Liver (tissue), 9 donors: ENCODE results near the gene PLCB3. TPM values are rescaled to one million over a fixed set of nuclear protein-coding genes. Genes with fewer than 3 reads are reported as not detected.
A peak's percentile ranks its signal among the peaks of the same experiment; 100 is the strongest.

Experiments
- DNase-seq: peaks from one replicate; pipeline ENCODE4 v3.0.0-alpha.2; 2017; ENCODE audit warnings: low spot score
- H3K27ac ChIP-seq, 2 donors: one replicate each; pipeline ENCODE4 v1.7.0; 2013; ENCODE audit warnings: inconsistent platforms in 2 of 2, low read length in 2 of 2, control low read depth in 1 of 2, low read depth in 1 of 2, mild to moderate bottlenecking in 1 of 2
- H3K27me3 ChIP-seq, 4 donors: one replicate each; pipeline versions ENCODE4 v1.6.1 to v1.7.0; 2013; ENCODE audit warnings: low read length in 3 of 4, inconsistent platforms in 1 of 4, mild to moderate bottlenecking in 1 of 4, moderate library complexity in 1 of 4; ENCODE audit not compliant: control insufficient read depth in 4 of 4, insufficient read depth in 4 of 4
- H3K36me3 ChIP-seq, 4 donors: one replicate each; pipeline versions ENCODE4 v1.6.1 to v1.7.0; 2013; ENCODE audit warnings: low read length in 3 of 4, mild to moderate bottlenecking in 3 of 4, low read depth in 1 of 4, moderate library complexity in 1 of 4; ENCODE audit not compliant: control insufficient read depth in 4 of 4, insufficient read depth in 3 of 4
- H3K4me1 ChIP-seq, 4 donors: one replicate each; pipeline versions ENCODE4 v1.6.1 to v1.7.0; 2013; ENCODE audit warnings: low read length in 3 of 4, mild to moderate bottlenecking in 3 of 4, moderate library complexity in 1 of 4; ENCODE audit not compliant: control insufficient read depth in 4 of 4, insufficient read depth in 4 of 4
- H3K4me3 ChIP-seq, 3 donors: one replicate each; pipeline versions ENCODE4 v1.6.1 to v1.7.0; 2013; ENCODE audit warnings: low read length in 3 of 3, control low read depth in 1 of 3, low read depth in 1 of 3, mild to moderate bottlenecking in 1 of 3
- H3K9ac ChIP-seq, 2 donors: one replicate each; pipeline ENCODE4 v1.7.0; 2013; ENCODE audit warnings: low read length in 2 of 2, mild to moderate bottlenecking in 2 of 2, moderate library complexity in 2 of 2, control low read depth in 1 of 2, low read depth in 1 of 2
- H3K9me3 ChIP-seq, 4 donors: one replicate each; pipeline versions ENCODE4 v1.6.1 to v1.7.0; 2013; ENCODE audit warnings: low read length in 3 of 4; ENCODE audit not compliant: control insufficient read depth in 4 of 4
- ATF3 ChIP-seq: IDR thresholded peaks from 2 replicates; pipeline ENCODE4 v1.6.1; 2016; ENCODE audit warnings: antibody characterized with exemption
- CTCF ChIP-seq: fragments of 150-350 bp; IDR thresholded peaks from 2 replicates; pipeline ENCODE4 v1.5.1; 2017; ENCODE audit warnings: improper control_type of control experiment, low read depth, low read length; ENCODE audit not compliant: missing input control
- EGR1 ChIP-seq, 2 donors: IDR thresholded peaks; 2 replicates each; pipeline ENCODE4 v1.6.1; 2016 to 2018; ENCODE audit warnings: antibody characterized with exemption in 2 of 2, low read depth in 2 of 2
- FOXA1 ChIP-seq: IDR thresholded peaks from 2 replicates; pipeline ENCODE4 v1.6.1; 2016; ENCODE audit warnings: antibody characterized with exemption
- FOXA2 ChIP-seq: IDR thresholded peaks from 2 replicates; pipeline ENCODE4 v1.6.1; 2016; ENCODE audit warnings: antibody characterized with exemption
- GABPA ChIP-seq, 2 donors: IDR thresholded peaks in 1 of 2; conservative IDR thresholded peaks in 1 of 2; 2 replicates each; pipeline ENCODE4 v1.6.1; 2016; ENCODE audit warnings: antibody characterized with exemption in 2 of 2, mild to moderate bottlenecking in 1 of 2, moderate library complexity in 1 of 2
- HNF4A ChIP-seq, 2 donors: conservative IDR thresholded peaks; 2 replicates each; pipeline ENCODE4 v1.6.1; 2016; ENCODE audit warnings: antibody characterized with exemption in 2 of 2, mild to moderate bottlenecking in 2 of 2
- HNF4G ChIP-seq: IDR thresholded peaks from 2 replicates; pipeline ENCODE4 v1.6.1; 2016; ENCODE audit warnings: antibody characterized with exemption
- JUND ChIP-seq, 2 donors: IDR thresholded peaks; 2 replicates each; pipeline ENCODE4 v1.6.1; 2016; ENCODE audit warnings: antibody characterized with exemption in 2 of 2
- MAX ChIP-seq: IDR thresholded peaks from 2 replicates; pipeline ENCODE4 v1.6.1; 2016; ENCODE audit warnings: antibody characterized with exemption
- NR2F2 ChIP-seq: IDR thresholded peaks from 2 replicates; pipeline ENCODE4 v1.6.1; 2016; ENCODE audit warnings: antibody characterized with exemption
- RAD21 ChIP-seq, 2 donors: IDR thresholded peaks; 2 replicates each; pipeline ENCODE4 v1.6.1; 2016; ENCODE audit warnings: antibody characterized with exemption in 2 of 2, mild to moderate bottlenecking in 2 of 2
- REST ChIP-seq: IDR thresholded peaks from 2 replicates; pipeline ENCODE4 v1.6.1; 2016; ENCODE audit warnings: antibody characterized with exemption, mild to moderate bottlenecking
- RXRA ChIP-seq, 2 donors: IDR thresholded peaks; 2 replicates each; pipeline ENCODE4 v1.6.1; 2017 to 2018; ENCODE audit warnings: antibody characterized with exemption in 2 of 2, mild to moderate bottlenecking in 1 of 2
- SP1 ChIP-seq: IDR thresholded peaks from 2 replicates; pipeline ENCODE4 v1.6.1; 2018; ENCODE audit warnings: antibody characterized with exemption, mild to moderate bottlenecking
- TAF1 ChIP-seq: conservative IDR thresholded peaks from 2 replicates; pipeline ENCODE4 v1.6.1; 2016; ENCODE audit warnings: antibody characterized with exemption, mild to moderate bottlenecking
- YY1 ChIP-seq: IDR thresholded peaks from 2 replicates; pipeline ENCODE4 v1.6.1; 2016; ENCODE audit warnings: antibody characterized with exemption, mild to moderate bottlenecking
- WGBS: extraction: QIAGEN DNeasy Blood & Tissue Kit; methylation state at CpG from one replicate; pipeline ENCODE4 v1.1.7; 2013; 5-methylcytosine and 5-hydroxymethylcytosine counted together
- polyA plus RNA-seq, 2 donors: library from polyadenylated mRNA; stranded (reverse) in 1 of 2; unstranded in 1 of 2; fragments of 200-250 nt in 1 of 2; fragments of >200 nt in 1 of 2; fragmentation: Nextera tagmentation in 1 of 2; extraction: Ambion mirVana in 1 of 2; gene quantifications; one replicate each; pipeline versions ENCODE4 v1.2.1 to v1.2.3, GENCODE V29; 2013 to 2015
- total RNA-seq, 2 donors: library from RNA; depleted of rRNA; stranded (reverse); fragments of >200 nt; gene quantifications; one replicate each; pipeline ENCODE4 v1.2.3, GENCODE V29; 2014
- TF ChIP-seq, protein P1 (sequence below): IDR thresholded peaks from 2 replicates; pipeline ENCODE4 v1.6.1; 2016; ENCODE audit warnings: antibody characterized with exemption
- donor health status: healthy.
- donor health status: healthy.
- donor health status: healthy.
- donor health status: healthy.
- donor health status: healthy.

Gene PLCB3
- total and polyA plus RNA-seq, 4 donors, result 0.79 to 8.5 (median 5.4) TPM

DNA sequence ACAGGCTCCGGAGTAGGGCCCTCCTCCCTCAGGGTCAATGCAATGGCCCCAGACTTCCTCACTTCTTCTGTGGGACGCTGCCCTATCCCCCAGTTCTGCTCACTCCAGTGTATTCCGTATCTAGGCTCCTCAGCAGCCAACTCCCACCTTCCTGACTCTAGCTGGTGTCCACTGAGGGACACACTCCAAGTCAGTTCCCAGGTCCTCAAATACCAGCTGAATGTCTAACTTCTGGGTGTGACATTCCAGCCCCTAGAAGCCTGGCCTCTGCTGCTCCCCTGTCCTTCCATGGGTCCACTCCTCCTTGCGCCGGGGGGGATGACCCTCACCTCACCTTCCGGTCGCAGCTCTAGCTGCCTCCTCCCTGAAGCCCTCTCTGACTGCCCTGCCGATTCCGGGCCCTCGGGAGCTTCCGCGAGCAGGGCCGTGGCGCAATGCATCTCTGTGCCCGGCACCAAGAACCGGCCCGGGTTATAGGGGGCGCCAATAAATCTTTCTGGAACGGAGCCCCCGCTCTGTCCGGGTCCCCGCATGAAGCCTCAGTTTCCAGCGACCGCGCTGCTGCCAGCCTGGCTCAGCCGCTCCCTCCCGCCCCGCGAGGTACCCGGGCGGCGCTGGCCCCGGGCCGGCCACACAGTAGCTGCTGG is 17.7 kb downstream of the PLCB3 start:
- WGBS, result 2% methylated on average over 34 of the region's 34 CpGs
- Histone ChIP-seq H3K4me1 (peaks cover 11 to 40% (median 27%) of the 10 kb centered on the region in 4 donors), H3K4me3 (peak overlapping the region; percentile 69 to 83 (median 78)), H3K27ac (peak overlapping the region; percentile 98), H3K27me3 (no peaks in the 10 kb centered on the region), H3K9ac (peak overlapping the region; percentile 66 to 77), H3K36me3 (peaks cover 0 to 7% (median 2%) of the 10 kb centered on the region in 4 donors), H3K9me3 (no peaks in the 10 kb centered on the region)
- no peak for DNase-seq
- no peak for TF ChIP-seq CTCF
- TF ChIP-seq GABPA (IDR thresholded peaks at IDR 0.05 in 1 of 2, conservative IDR thresholded peaks at IDR 0.05 in 1 of 2), result peak in 1 of 2 donors; percentile 8
- TF ChIP-seq RXRA (IDR thresholded peaks at IDR 0.05), result peak; percentile 13 to 60
- no peak for TF ChIP-seq HNF4A (conservative IDR thresholded peaks at IDR 0.05)
- TF ChIP-seq NR2F2, result peak; percentile 82

DNA sequence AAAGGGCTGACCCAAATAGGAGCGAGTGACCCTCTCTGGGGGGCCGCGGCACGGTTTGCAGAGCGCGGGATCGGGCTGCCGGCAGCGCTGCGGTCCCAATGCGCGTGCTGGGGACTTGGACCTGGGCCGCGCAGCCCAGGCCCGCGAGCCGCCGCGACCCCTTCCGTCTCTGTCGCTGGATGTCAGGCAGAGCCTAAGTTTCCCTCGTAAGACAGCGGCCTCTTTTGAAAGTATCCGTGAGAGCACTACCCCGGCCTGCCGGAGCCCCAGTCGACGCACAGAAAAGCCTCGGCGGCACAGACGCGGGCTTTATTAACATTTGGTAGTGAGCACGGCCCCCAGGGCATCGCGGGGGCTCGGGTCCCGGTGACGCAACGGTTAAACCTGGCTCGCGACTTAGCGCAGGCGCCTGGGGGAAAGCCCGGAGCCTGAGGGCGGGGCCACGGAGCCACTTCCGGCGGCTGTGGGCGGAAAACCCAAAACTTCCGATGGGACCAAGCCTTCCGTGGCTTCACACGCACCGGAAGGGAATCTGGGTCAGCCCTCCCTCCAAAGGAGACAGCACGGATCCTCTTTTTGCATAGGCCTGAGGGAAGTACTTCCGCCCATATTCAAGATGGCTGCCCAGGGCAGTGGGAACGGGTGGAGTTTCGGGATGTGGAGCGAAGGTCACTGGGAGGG is 18.4 kb downstream of the PLCB3 start:
- H3K27me3 ChIP-seq, result no peaks in the 10 kb centered on the region
- TF ChIP-seq RXRA (IDR thresholded peaks at IDR 0.05) (peak; percentile 92 to 96), RAD21 (IDR thresholded peaks at IDR 0.05) (peak; percentile 15 to 36), NR2F2 (peak; percentile 93), HNF4G (no peak), ATF3 (peak; percentile 72), EGR1 (IDR thresholded peaks at IDR 0.05; ENCODE audit: low read depth in 2 of 2) (peak; percentile 90 to 91), CTCF (no peak), YY1 (peak; percentile 100), JUND (IDR thresholded peaks at IDR 0.05) (peak; percentile 34 to 80), REST (peak; percentile 87), TAF1 (no peak), GABPA (IDR thresholded peaks at IDR 0.05 in 1 of 2, conservative IDR thresholded peaks at IDR 0.05 in 1 of 2) (peak; percentile 97 to 99), SP1 (peak; percentile 98), FOXA1 (peak; percentile 72), MAX (peak; percentile 93), HNF4A (conservative IDR thresholded peaks at IDR 0.05) (peak; percentile 50 to 53), FOXA2 (no peak)
- TF ChIP-seq, protein P1, sequence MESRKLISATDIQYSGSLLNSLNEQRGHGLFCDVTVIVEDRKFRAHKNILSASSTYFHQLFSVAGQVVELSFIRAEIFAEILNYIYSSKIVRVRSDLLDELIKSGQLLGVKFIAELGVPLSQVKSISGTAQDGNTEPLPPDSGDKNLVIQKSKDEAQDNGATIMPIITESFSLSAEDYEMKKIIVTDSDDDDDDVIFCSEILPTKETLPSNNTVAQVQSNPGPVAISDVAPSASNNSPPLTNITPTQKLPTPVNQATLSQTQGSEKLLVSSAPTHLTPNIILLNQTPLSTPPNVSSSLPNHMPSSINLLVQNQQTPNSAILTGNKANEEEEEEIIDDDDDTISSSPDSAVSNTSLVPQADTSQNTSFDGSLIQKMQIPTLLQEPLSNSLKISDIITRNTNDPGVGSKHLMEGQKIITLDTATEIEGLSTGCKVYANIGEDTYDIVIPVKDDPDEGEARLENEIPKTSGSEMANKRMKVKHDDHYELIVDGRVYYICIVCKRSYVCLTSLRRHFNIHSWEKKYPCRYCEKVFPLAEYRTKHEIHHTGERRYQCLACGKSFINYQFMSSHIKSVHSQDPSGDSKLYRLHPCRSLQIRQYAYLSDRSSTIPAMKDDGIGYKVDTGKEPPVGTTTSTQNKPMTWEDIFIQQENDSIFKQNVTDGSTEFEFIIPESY, result peak; percentile 93
- peaks cover 11 to 40% (median 27%) of the 10 kb centered on the region in 4 donors for H3K4me1 ChIP-seq
- H3K9ac ChIP-seq, result peak overlapping the region; percentile 64 to 95
- peak; percentile 94 for DNase-seq
- under 1% methylated on average over 58 of the region's 58 CpGs for WGBS
- H3K27ac ChIP-seq, result peak overlapping the region; percentile 98 to 99
- H3K36me3 ChIP-seq, result peaks cover 0 to 7% (median 2%) of the 10 kb centered on the region in 4 donors
- no peaks in the 10 kb centered on the region for H3K9me3 ChIP-seq
- H3K4me3 ChIP-seq, result peak overlapping the region; percentile 71 to 97 (median 96)
